ENCODE data around the gene MYO1E.

DNA sequence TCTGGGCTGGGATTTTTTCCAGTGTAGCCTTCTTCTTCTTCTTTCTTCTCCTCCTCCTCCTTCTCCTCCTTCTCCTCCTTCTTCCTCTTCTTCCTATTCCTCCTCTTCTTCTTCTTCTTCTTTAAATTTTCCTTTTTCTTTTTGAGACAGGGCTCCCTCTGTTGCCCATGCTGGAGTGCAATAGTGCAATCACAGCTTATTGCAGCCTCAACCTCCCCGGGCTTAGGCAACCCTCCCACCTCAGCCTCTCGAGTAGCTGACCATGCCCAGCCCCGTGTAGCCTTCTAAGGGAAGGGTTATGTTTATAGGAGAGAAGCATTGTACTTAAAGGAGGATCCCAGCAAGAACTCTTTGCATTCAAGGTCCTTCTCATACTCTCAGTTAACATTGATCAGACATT is 24.0 kb upstream of the MYO1E start:
- no peak for TF ChIP-seq CTCF (IDR thresholded peaks at IDR 0.05)
- TF ChIP-seq POLR2A (IDR thresholded peaks at IDR 0.05) = no peak
